ENCODE results near the gene MAML2. TPM values are rescaled to one million over a fixed set of nuclear protein-coding genes. Genes with fewer than 3 reads are reported as not detected.

MAML2 gene
- total RNA-seq, 1 donor from 2014 or later: 31.5 TPM

- intact Hi-C loops (cut with DNase I): no loop called here
- no peak for TF ChIP-seq CTCF (IDR thresholded peaks at IDR 0.05)
- Histone ChIP-seq H3K27me3 (ENCODE audit: low read depth) (no peaks in the 10 kb centered on the region), H3K4me3 (no peak overlapping the region), H3K4me1 (peaks cover 36% of the 10 kb centered on the region), H3K27ac (no peak overlapping the region), H3K9me3 (no peaks in the 10 kb centered on the region), H3K36me3 (no peaks in the 10 kb centered on the region)
- no peak for DNase-seq
- no peak for ATAC-seq
Measured at GRCh38 chr11:96279896-96280290, 63.1 kb downstream of the MAML2 start.

- intact Hi-C loops (cut with DNase I): no loop called here
- ATAC-seq (peak in 1 of 2 donors; percentile 66), DNase-seq (no peak)
- peaks cover 36% of the 10 kb centered on the region for H3K4me1 ChIP-seq
- no peak for TF ChIP-seq CTCF (IDR thresholded peaks at IDR 0.05)
- no peak overlapping the region for H3K4me3 ChIP-seq
- no peaks in the 10 kb centered on the region for H3K36me3 ChIP-seq
- no peaks in the 10 kb centered on the region for H3K9me3 ChIP-seq
- no peak overlapping the region for H3K27ac ChIP-seq
- H3K27me3 ChIP-seq (ENCODE audit: low read depth): no peaks in the 10 kb centered on the region
Measured at GRCh38 chr11:96279018-96279895, 63.7 kb downstream of the MAML2 start.

DNA sequence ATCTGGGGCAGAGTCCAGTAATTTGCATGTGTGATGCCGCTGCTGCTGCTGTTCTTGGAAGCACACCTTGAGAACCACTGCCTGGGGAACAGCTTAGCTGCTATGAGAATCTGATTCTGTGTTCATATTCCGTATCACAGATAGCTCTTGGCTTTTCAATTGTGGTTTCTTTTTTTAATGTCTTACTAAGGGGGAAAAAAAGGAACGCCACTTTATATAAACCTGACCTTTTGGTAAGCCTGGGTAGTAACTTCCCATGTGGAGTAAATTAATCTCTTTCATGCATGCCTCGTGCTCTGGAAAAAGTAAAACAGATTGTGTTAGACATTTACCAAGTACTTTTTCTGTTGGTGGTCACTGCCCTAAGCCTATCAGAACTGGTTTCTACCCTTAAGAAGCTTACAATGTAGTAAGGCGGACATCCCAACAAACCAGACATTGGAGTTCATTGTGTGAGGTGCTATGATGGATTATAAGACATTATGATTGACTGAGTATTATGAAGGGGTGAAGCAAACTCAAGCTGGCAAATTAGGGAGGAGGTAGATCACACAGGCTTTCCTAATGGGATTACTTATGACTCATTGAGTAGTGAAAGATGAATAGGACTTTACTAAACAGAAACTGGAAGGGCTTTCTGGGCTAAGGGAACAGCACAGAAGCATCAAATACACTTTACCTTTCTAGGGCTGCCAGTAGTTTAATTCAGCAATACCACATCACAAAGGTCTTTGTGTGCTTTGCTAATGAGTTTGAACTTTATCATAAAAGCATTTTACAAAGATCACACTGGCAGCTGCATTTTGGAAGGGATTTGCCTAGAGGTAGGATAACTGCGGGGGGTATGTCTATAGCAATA is 64.7 kb downstream of the MAML2 start:
- H3K27me3 ChIP-seq (ENCODE audit: low read depth): no peaks in the 10 kb centered on the region
- H3K36me3 ChIP-seq: no peaks in the 10 kb centered on the region
- H3K4me3 ChIP-seq: no peak overlapping the region
- ATAC-seq: peak in 1 of 2 donors; percentile 27
- intact Hi-C loops (cut with DNase I): no loop called here
- H3K4me1 ChIP-seq: peaks cover 30% of the 10 kb centered on the region
- no peak for DNase-seq
- no peaks in the 10 kb centered on the region for H3K9me3 ChIP-seq
- H3K27ac ChIP-seq: no peak overlapping the region
- no peak for TF ChIP-seq CTCF (IDR thresholded peaks at IDR 0.05)

GRCh38 chr11:96277696-96278038 is 65.3 kb downstream of the MAML2 start:
- ATAC-seq: no peak
- Histone ChIP-seq H3K27me3 (ENCODE audit: low read depth) (no peaks in the 10 kb centered on the region), H3K4me3 (no peak overlapping the region), H3K27ac (no peak overlapping the region), H3K36me3 (no peaks in the 10 kb centered on the region), H3K4me1 (peaks cover 26% of the 10 kb centered on the region), H3K9me3 (no peaks in the 10 kb centered on the region)
- no peak for TF ChIP-seq CTCF (IDR thresholded peaks at IDR 0.05)
- intact Hi-C loops (cut with DNase I): no loop called here
- no peak for DNase-seq

DNA sequence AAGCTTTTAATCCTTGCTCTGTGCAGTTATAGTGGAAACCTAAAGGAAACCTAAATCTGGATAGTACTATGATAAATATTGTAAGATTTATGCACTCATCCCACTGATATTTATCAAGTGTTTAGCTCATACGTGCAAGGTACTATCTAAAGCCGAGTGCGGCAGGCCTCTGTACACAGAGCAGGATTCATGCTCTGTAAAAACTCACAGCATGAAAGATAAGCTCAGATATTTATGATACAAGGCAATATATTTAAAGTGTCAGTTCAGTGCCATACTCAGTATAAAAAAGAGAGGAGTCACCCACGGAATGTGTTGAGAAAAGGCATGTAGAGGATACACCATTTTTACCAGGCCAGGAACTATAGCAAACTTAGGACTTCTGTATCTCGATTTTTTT is 66.2 kb downstream of the MAML2 start:
- no peak for DNase-seq
- Histone ChIP-seq H3K4me1 (peaks cover 21% of the 10 kb centered on the region), H3K27me3 (ENCODE audit: low read depth) (no peaks in the 10 kb centered on the region), H3K9me3 (no peaks in the 10 kb centered on the region), H3K36me3 (no peaks in the 10 kb centered on the region), H3K27ac (no peak overlapping the region), H3K4me3 (no peak overlapping the region)
- ATAC-seq: no peak
- TF ChIP-seq CTCF (IDR thresholded peaks at IDR 0.05): no peak
- intact Hi-C loops (cut with DNase I): no loop called here
